GM19324 (cell line): ENCODE data around the gene SLC19A1.

Experiments
- ATAC-seq: cut with Tn5 transposase; IDR thresholded peaks from one replicate; pipeline ENCODE4 v1.9.1; 2021; ENCODE audit warnings: mild to moderate bottlenecking, moderate library complexity; ENCODE audit not compliant: unreplicated experiment, low FRiP score

Gene SLC19A1

GRCh38 chr21:45546636-45547544 lies 4.7 kb upstream of the SLC19A1 start:
- ATAC-seq = no peak

GRCh38 chr21:45545691-45546531 lies 3.7 kb upstream of the SLC19A1 start:
- no peak for ATAC-seq

GRCh38 chr21:45545236-45545570 lies 3.0 kb upstream of the SLC19A1 start:
- ATAC-seq = no peak

- no peak for ATAC-seq
These were observed 2.4 kb upstream of the SLC19A1 start for GRCh38 chr21:45544449-45545235.

GRCh38 chr21:45543710-45544448 lies 1.6 kb upstream of the SLC19A1 start:
- no peak for ATAC-seq

- no peak for ATAC-seq
These were observed 1.1 kb upstream of the SLC19A1 start for GRCh38 chr21:45543371-45543709.

- ATAC-seq = no peak
These were observed 579 bp upstream of the SLC19A1 start for GRCh38 chr21:45542667-45543370.

GRCh38 chr21:45541221-45542039 lies 810 bp downstream of the SLC19A1 start:
- ATAC-seq = peak; percentile 51

- no peak for ATAC-seq
These were observed 1.7 kb downstream of the SLC19A1 start for GRCh38 chr21:45540601-45540970.

GRCh38 chr21:45539796-45540600 lies 2.2 kb downstream of the SLC19A1 start:
- no peak for ATAC-seq

GRCh38 chr21:45539046-45539795 lies 3.0 kb downstream of the SLC19A1 start:
- no peak for ATAC-seq

- ATAC-seq = no peak
These were observed 3.7 kb downstream of the SLC19A1 start for GRCh38 chr21:45538381-45539045.

GRCh38 chr21:45537746-45538291 lies 4.4 kb downstream of the SLC19A1 start:
- ATAC-seq = no peak

- ATAC-seq = no peak
These were observed 5.0 kb downstream of the SLC19A1 start for GRCh38 chr21:45537111-45537745.

GRCh38 chr21:45536301-45537081 lies 5.7 kb downstream of the SLC19A1 start:
- no peak for ATAC-seq
